ENCODE data around the gene CBR1.

- TF ChIP-seq EZH2 (IDR thresholded peaks at IDR 0.05; ENCODE audit: low read length, unreplicated experiment) (no peak), CTCF (conservative IDR thresholded peaks at IDR 0.05; ENCODE audit: low read depth, low read length) (no peak), EZH2phosphoT487 (IDR thresholded peaks at IDR 0.05; ENCODE audit: borderline replicate concordance, low read length) (no peak)
These were observed 10.6 kb downstream of the CBR1 start for GRCh38 chr21:36080386-36080785.

Measured in PC-3 (cell line).